ENCODE results near the gene GCNT1. TPM values are rescaled to one million over a fixed set of nuclear protein-coding genes. Genes with fewer than 3 reads are reported as not detected.

The GCNT1 gene
- total and polyA plus RNA-seq, 2 of the 13 experiments (the other 11 are each of a cell fraction or from before 2014, with no cell fraction given) = 0.55 to 1.7 TPM

- no peak for TF ChIP-seq ZNF383 (CRISPR knock-in tag; IDR thresholded peaks at IDR 0.05; ENCODE audit: borderline replicate concordance)
- TF ChIP-seq SP5 (CRISPR knock-in tag; IDR thresholded peaks at IDR 0.05; ENCODE audit: borderline replicate concordance, low read depth) = peak; percentile 71
- no peak for TF ChIP-seq SRY (CRISPR knock-in tag; IDR thresholded peaks at IDR 0.05)
- TF ChIP-seq NKX3-1 (CRISPR knock-in tag; IDR thresholded peaks at IDR 0.05) = no peak
- no peak for TF ChIP-seq MLX (CRISPR knock-in tag; IDR thresholded peaks at IDR 0.05)
- no peak for TF ChIP-seq TRIM22 (IDR thresholded peaks at IDR 0.05)
- peak; percentile 59; the same call in 1 of the 2 replicates for TF ChIP-seq TBX2 (CRISPR knock-in tag; IDR thresholded peaks at IDR 0.05; ENCODE audit: borderline replicate concordance)
- TF ChIP-seq ZNF577 (CRISPR knock-in tag; IDR thresholded peaks at IDR 0.05; ENCODE audit: borderline replicate concordance, low read depth) = no peak
- no peak for TF ChIP-seq ZBTB7A (CRISPR knock-in tag; IDR thresholded peaks at IDR 0.05)
- TF ChIP-seq MIER3 (CRISPR knock-in tag; IDR thresholded peaks at IDR 0.05; ENCODE audit: borderline replicate concordance) = 0 out of 2 replicates have a peak, but pooled peaks have one; percentile 37
- no peak for TF ChIP-seq ZNF34 (CRISPR knock-in tag; IDR thresholded peaks at IDR 0.05; ENCODE audit: borderline replicate concordance)
- no peak; the same call in 1 of the 2 replicates for TF ChIP-seq POGZ (CRISPR knock-in tag; IDR thresholded peaks at IDR 0.05)
- TF ChIP-seq ZNF710 (CRISPR knock-in tag; IDR thresholded peaks at IDR 0.05; ENCODE audit: borderline replicate concordance) = 0 out of 2 replicates have a peak, but pooled peaks have one; percentile 4
- no peak for TF ChIP-seq ZNF75D (CRISPR knock-in tag; IDR thresholded peaks at IDR 0.05; ENCODE audit: borderline replicate concordance)
- TF ChIP-seq TFE3 (CRISPR knock-in tag; IDR thresholded peaks at IDR 0.05) = peak; percentile 43; the same call in 1 of the 2 replicates
- TF ChIP-seq ZNF276 (CRISPR knock-in tag; IDR thresholded peaks at IDR 0.05; ENCODE audit: low read depth) = no peak
- no peak for TF ChIP-seq ZNF879 (CRISPR knock-in tag; IDR thresholded peaks at IDR 0.05)
- TF ChIP-seq DZIP1 (CRISPR knock-in tag; IDR thresholded peaks at IDR 0.05) = no peak
Measured at GRCh38 chr9:76423216-76424177, 35.5 kb upstream of the GCNT1 start (continued).
